Endodermal cell (in vitro differentiated cells): ENCODE measurements around the gene MICAL3. TPM values are rescaled to one million over a fixed set of nuclear protein-coding genes. Genes with fewer than 3 reads are reported as not detected.

ENCODE experiments used
- DNase-seq: peaks from one replicate; pipeline ENCODE4 v3.0.0-alpha.2; 2017
- H3K27ac ChIP-seq: 2 replicates; pipeline ENCODE4 v1.5.1; 2013; ENCODE audit warnings: mild to moderate bottlenecking, low read depth, low read length, moderate library complexity
- H3K27me3 ChIP-seq: 2 replicates; pipeline ENCODE4 v1.6.1; 2013; ENCODE audit warnings: mild to moderate bottlenecking, low read length, moderate library complexity; ENCODE audit not compliant: insufficient read depth, control insufficient read depth, poor library complexity, severe bottlenecking
- H3K36me3 ChIP-seq: 2 replicates; pipeline ENCODE4 v1.7.0; 2013; ENCODE audit warnings: mild to moderate bottlenecking, low read length, moderate library complexity; ENCODE audit not compliant: control insufficient read depth, insufficient read depth
- H3K4me1 ChIP-seq: one replicate; pipeline ENCODE4 v1.7.0; 2013; ENCODE audit warnings: low read length; ENCODE audit not compliant: control insufficient read depth, insufficient read depth
- H3K4me3 ChIP-seq: 2 replicates; pipeline ENCODE4 v1.5.1; 2013; ENCODE audit warnings: mild to moderate bottlenecking, low read length, moderate library complexity
- H3K9ac ChIP-seq: 2 replicates; pipeline ENCODE4 v1.6.1; 2013; ENCODE audit warnings: mild to moderate bottlenecking, low read length, moderate library complexity; ENCODE audit not compliant: poor library complexity, severe bottlenecking; ENCODE audit errors: extremely low read depth
- H3K9me3 ChIP-seq: 2 replicates; pipeline ENCODE4 v1.6.1; 2013; ENCODE audit warnings: mild to moderate bottlenecking, low read length, moderate library complexity; ENCODE audit not compliant: control insufficient read depth
- H3K27ac Mint-ChIP-seq: 2 replicates; pipeline ENCODE4 v1.8.0; 2020; ENCODE audit warnings: mixed read lengths
- H3K27me3 Mint-ChIP-seq: 2 replicates; pipeline ENCODE4 v1.8.0; 2021; ENCODE audit warnings: mild to moderate bottlenecking, mixed read lengths; ENCODE audit not compliant: insufficient read depth
- H3K36me3 Mint-ChIP-seq: 2 replicates; pipeline ENCODE4 v1.8.0; 2020; ENCODE audit warnings: low read depth, mixed read lengths
- H3K4me1 Mint-ChIP-seq: 2 replicates; pipeline ENCODE4 v1.8.0; 2020; ENCODE audit warnings: mixed read lengths
- H3K4me3 Mint-ChIP-seq: 2 replicates; pipeline ENCODE4 v1.8.0; 2020; ENCODE audit warnings: mild to moderate bottlenecking, moderate library complexity, mixed read lengths
- H3K9me3 Mint-ChIP-seq: 2 replicates; pipeline ENCODE4 v1.8.0; 2020; ENCODE audit warnings: mild to moderate bottlenecking, mixed read lengths
- WGBS, 2 experiments: methylation state at CpG; one replicate each; pipeline versions ENCODE4 v1.1.5 to v1.1.7; 2013; ENCODE audit warnings: missing lambda C conversion rate in 2 of 2, mixed read lengths in 1 of 2; ENCODE audit not compliant: insufficient coverage in 1 of 2, insufficient read length in 1 of 2; 5-methylcytosine and 5-hydroxymethylcytosine counted together
- total RNA-seq, 2 donors: library from RNA; stranded (reverse); fragmentation: NEBNext Ultra II Directional in 1 of 2; extraction: Animal tissue kit (Norgen Biotek cat#: 25700) in 1 of 2; gene quantifications; 2 replicates in 1 of 2; 3 replicates in 1 of 2; pipeline ENCODE4 v1.2.1, GENCODE V29; 2021
- TF ChIP-seq, protein P1 (sequence below): fragments of 200-600 bp; sonication (generic); conservative IDR thresholded peaks from 2 replicates; pipeline ENCODE4 v1.5.0; 2021; ENCODE audit warnings: antibody characterized with exemption, mild to moderate bottlenecking

Gene MICAL3
- total RNA-seq, 2 donors from 2014 or later: 42.8 to 48.1 TPM

DNA sequence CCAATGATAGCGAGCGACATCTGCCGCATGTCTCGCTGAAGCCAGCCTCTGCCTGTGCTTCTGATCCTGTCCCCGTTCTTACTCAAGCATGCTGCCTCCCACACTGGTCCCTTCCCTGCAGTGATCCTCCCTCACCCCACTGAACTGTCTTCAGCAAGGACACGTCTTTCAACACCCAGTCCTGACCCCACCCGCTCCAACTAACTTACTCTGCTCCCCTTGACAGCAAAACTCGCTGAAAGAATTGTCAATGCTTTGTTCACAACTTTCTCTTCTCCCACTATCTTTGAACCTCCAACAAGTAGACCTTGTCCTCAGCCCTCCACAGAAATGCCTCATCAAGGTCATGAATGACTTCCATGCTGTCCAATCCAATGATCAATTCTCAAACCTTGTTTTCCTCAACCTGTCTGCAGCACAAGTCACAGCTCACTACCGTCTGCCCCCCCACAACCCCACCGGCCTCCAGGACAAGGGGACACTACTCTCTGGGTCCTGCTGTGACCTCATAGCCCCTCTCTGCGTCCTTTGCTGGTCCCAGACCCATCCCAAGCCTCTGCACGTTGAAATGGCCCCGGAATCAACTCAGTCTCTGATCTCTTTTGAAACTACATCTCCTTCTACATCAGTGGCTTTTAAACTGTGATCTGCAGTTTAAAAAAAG is 108.0 kb downstream of the MICAL3 start:
- no peaks in the 10 kb centered on the region for H3K9me3 Mint-ChIP-seq
- Histone ChIP-seq H3K4me3 (no peak overlapping the region), H3K9ac (no peak overlapping the region), H3K27me3 (no peaks in the 10 kb centered on the region), H3K36me3 (no peaks in the 10 kb centered on the region), H3K27ac (no peak overlapping the region), H3K9me3 (no peaks in the 10 kb centered on the region), H3K4me1 (peaks cover 9% of the 10 kb centered on the region)
- H3K27me3 Mint-ChIP-seq: no peaks in the 10 kb centered on the region
- WGBS, 2 experiments: 81 to 82% methylated on average over 8 to 13 of the region's 13 CpGs
- H3K36me3 Mint-ChIP-seq: no peaks in the 10 kb centered on the region
- no peak for DNase-seq
- TF ChIP-seq, protein P1, sequence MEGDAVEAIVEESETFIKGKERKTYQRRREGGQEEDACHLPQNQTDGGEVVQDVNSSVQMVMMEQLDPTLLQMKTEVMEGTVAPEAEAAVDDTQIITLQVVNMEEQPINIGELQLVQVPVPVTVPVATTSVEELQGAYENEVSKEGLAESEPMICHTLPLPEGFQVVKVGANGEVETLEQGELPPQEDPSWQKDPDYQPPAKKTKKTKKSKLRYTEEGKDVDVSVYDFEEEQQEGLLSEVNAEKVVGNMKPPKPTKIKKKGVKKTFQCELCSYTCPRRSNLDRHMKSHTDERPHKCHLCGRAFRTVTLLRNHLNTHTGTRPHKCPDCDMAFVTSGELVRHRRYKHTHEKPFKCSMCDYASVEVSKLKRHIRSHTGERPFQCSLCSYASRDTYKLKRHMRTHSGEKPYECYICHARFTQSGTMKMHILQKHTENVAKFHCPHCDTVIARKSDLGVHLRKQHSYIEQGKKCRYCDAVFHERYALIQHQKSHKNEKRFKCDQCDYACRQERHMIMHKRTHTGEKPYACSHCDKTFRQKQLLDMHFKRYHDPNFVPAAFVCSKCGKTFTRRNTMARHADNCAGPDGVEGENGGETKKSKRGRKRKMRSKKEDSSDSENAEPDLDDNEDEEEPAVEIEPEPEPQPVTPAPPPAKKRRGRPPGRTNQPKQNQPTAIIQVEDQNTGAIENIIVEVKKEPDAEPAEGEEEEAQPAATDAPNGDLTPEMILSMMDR: no peak
- H3K4me1 Mint-ChIP-seq: peaks cover 31% of the 10 kb centered on the region
- no peak overlapping the region for H3K4me3 Mint-ChIP-seq
- H3K27ac Mint-ChIP-seq: no peak overlapping the region

DNA sequence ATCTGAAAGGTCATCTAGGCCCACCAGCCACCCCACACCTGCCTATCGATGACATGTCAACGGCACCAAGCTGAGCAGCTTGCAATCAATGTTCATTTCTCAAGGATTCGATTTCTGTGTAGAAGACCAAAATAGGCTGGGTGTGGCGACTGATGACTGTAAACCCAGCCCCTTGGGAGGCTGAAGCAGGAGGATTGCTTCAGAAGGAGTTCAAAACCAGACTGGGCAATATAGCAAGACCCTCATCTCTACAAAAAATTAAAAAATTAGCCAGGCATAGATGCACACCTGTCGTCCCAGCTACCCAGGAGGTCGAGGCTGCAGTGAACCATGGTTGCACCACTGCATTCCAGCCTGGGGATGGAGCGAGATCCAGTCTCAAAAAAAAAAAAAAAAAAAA is 108.7 kb downstream of the MICAL3 start:
- no peak overlapping the region for H3K27ac Mint-ChIP-seq
- Histone ChIP-seq H3K27ac (no peak overlapping the region), H3K4me3 (no peak overlapping the region), H3K4me1 (peaks cover 11% of the 10 kb centered on the region), H3K9me3 (no peaks in the 10 kb centered on the region), H3K36me3 (no peaks in the 10 kb centered on the region), H3K27me3 (no peaks in the 10 kb centered on the region), H3K9ac (no peak overlapping the region)
- 95 to 98% methylated on average over 5 to 7 of the region's 7 CpGs for WGBS, 2 experiments
- H3K4me3 Mint-ChIP-seq: no peak overlapping the region
- no peak for DNase-seq
- H3K9me3 Mint-ChIP-seq: no peaks in the 10 kb centered on the region
- TF ChIP-seq, protein P1: peak; percentile 21
- peaks cover 31% of the 10 kb centered on the region for H3K4me1 Mint-ChIP-seq
- no peaks in the 10 kb centered on the region for H3K27me3 Mint-ChIP-seq
- no peaks in the 10 kb centered on the region for H3K36me3 Mint-ChIP-seq

DNA sequence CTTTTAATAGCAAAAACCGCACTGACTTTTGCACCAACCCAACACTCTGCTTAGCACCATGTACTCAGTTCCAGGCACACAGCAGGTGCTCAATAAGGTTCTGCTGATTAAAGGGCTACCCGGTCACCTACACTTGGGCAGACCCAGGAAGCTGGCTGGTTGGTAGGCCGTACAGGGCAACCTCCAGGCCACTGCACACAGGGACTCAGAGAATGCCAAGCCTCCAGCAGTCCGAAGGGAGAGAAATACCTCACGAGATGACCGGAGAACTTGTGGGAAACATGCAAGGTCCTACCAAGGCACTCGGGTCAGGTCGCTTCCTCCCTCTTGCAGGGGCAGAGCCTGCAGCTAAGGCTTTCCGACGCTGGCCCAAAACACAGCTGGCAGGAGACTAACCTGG is 109.2 kb downstream of the MICAL3 start:
- H3K27ac Mint-ChIP-seq: no peak overlapping the region
- Histone ChIP-seq H3K27ac (no peak overlapping the region), H3K4me3 (no peak overlapping the region), H3K27me3 (no peaks in the 10 kb centered on the region), H3K36me3 (no peaks in the 10 kb centered on the region), H3K4me1 (peaks cover 13% of the 10 kb centered on the region), H3K9me3 (no peaks in the 10 kb centered on the region), H3K9ac (no peak overlapping the region)
- no peak for DNase-seq
- H3K4me3 Mint-ChIP-seq: no peak overlapping the region
- H3K4me1 Mint-ChIP-seq: peaks cover 31% of the 10 kb centered on the region
- TF ChIP-seq, protein P1: no peak
- H3K27me3 Mint-ChIP-seq: no peaks in the 10 kb centered on the region
- H3K36me3 Mint-ChIP-seq: no peaks in the 10 kb centered on the region
- H3K9me3 Mint-ChIP-seq: no peaks in the 10 kb centered on the region
- WGBS, 2 experiments: 93 to 98% methylated on average over 6 to 10 of the region's 10 CpGs
